T-helper 2 cell treated with Interferon-gamma antibody and Interleukin-4, amounts not matched to agents 5 μg/mL and 100 μg/mL, for 36 hours (primary cell): ENCODE results near the gene FUT3.

Source experiments
- DNase-seq: peaks from one replicate; pipeline ENCODE4 v3.0.0; 2021; ENCODE audit warnings: low spot score
- H3K27ac Mint-ChIP-seq: one replicate; pipeline ENCODE4 v1.8.0; 2021; ENCODE audit warnings: mild to moderate bottlenecking, mixed read lengths
- H3K27me3 Mint-ChIP-seq: one replicate; pipeline ENCODE4 v1.8.0; 2021; ENCODE audit warnings: low read depth, mixed read lengths
- H3K36me3 Mint-ChIP-seq: one replicate; pipeline ENCODE4 v1.8.0; 2021; ENCODE audit warnings: low read depth, mixed read lengths
- H3K4me1 Mint-ChIP-seq: one replicate; pipeline ENCODE4 v1.8.0; 2021; ENCODE audit warnings: low read depth, mixed read lengths
- H3K4me3 Mint-ChIP-seq: one replicate; pipeline ENCODE4 v1.8.0; 2022; ENCODE audit warnings: mild to moderate bottlenecking, moderate library complexity, mixed read lengths
- H3K9me3 Mint-ChIP-seq: one replicate; pipeline ENCODE4 v1.8.0; 2021; ENCODE audit warnings: mixed read lengths

The FUT3 gene

DNA sequence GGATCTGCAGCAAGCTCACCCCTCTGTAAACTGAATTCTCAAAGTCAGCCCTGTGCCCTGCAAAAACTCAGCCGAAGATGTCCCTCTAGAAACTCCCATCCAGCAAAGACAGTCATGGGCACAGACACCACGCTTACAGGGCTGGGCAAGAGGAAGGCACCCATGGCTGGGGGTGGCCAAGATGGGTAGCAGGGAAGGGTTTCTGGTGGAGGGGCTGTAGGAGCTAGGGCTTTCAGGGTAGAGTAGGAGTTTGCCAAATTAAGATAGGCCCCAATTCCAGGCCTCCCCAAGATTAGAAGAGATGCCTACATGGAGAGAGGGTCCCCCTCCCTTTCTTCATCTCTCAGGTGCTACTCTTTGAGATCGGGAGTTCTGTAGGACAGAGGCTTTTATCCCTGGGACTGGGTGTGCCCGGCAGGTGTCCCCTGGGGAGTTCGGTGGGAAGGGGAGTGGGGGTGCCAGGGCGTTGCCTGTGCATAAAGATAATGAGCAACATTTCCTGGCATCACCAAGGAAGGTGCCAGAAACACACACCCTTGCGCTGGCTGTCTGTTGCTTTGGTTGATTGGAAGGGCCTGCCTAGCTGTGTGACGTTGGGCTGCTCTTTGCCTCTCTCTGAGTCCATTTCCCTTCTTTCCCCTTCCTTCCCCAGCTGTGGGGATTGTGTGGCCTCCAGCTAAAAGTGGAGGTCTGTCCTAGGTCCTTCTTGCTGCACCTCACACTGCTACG is 37.0 kb downstream of the FUT3 start:
- no peak overlapping the region for H3K4me3 Mint-ChIP-seq
- no peak for DNase-seq
- no peak overlapping the region for H3K27ac Mint-ChIP-seq
- H3K9me3 Mint-ChIP-seq, result no peaks in the 10 kb centered on the region
- no peaks in the 10 kb centered on the region for H3K4me1 Mint-ChIP-seq
- H3K27me3 Mint-ChIP-seq, result no peaks in the 10 kb centered on the region
- no peaks in the 10 kb centered on the region for H3K36me3 Mint-ChIP-seq

DNA sequence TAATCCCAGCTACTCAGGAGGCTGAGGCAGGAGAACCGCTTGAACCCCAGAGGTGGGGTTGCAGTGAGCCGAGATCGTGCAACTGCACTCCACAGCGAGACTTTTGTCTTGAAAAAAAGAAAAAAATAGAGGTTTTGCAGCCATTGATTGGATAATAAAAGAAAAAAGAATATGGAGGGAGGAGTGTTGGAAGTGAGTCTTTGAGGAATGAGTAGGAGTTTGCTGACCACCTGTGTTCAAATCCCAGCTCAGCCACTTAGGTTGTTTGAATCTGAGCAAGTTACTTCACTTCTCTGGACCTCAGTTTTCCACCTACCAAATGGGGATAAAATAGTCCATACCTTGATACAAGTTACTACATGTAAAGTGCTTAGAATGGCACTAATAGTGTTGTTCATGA is 40.1 kb downstream of the FUT3 start:
- DNase-seq, result no peak
- H3K27me3 Mint-ChIP-seq, result peaks cover 16% of the 10 kb centered on the region

DNA sequence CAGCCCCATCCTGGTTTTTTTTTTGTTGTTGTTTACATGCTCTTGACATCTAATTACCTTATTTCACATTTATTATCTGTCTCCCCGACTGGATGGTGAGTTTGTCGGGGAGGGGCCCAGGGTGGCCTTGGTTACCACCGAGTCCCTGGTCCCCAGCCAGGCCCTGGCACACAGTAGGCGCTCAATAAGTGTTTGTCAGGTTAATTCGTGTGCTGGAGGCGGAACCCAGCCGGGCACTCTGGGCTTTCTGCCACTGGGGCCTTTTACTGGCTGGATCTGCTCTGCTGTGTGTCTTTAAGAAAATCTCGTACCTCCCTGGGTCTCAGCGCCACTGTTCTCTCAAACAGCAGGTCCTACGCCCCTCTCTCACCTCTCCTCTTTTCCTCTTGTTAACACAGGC is 41.8 kb downstream of the FUT3 start:
- peaks cover 1% of the 10 kb centered on the region for H3K4me1 Mint-ChIP-seq
- H3K27me3 Mint-ChIP-seq, result peaks cover 24% of the 10 kb centered on the region
- H3K36me3 Mint-ChIP-seq, result no peaks in the 10 kb centered on the region
- no peak overlapping the region for H3K4me3 Mint-ChIP-seq
- DNase-seq, result no peak
- no peaks in the 10 kb centered on the region for H3K9me3 Mint-ChIP-seq
- H3K27ac Mint-ChIP-seq, result no peak overlapping the region

More for the DNA sequence above, 40.1 kb downstream of the FUT3 start:
- Mint-ChIP-seq H3K4me1 (no peaks in the 10 kb centered on the region), H3K27ac (no peak overlapping the region), H3K4me3 (no peak overlapping the region), H3K9me3 (no peaks in the 10 kb centered on the region), H3K36me3 (no peaks in the 10 kb centered on the region)

DNA sequence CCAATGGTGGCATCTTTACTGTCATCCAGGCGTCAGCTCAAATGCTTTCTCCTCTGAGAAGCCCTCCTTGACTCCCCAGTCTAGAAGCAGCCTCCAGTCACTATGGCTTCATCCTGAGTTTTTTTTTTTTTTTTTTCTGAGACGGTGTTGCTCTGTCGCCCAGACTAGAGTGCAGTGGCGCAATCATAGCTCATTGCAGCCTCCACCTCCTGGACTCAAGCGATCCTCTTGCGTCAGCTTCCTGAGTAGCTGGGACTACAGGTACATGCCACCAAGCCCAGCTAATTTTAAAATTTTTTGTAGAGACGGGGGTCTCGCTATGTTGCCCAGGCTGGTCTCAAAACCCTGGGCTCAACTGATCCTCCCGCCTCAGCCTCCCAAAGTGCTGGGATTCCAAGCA is 42.2 kb downstream of the FUT3 start:
- no peak for DNase-seq
- Mint-ChIP-seq H3K27ac (no peak overlapping the region), H3K27me3 (peaks cover 28% of the 10 kb centered on the region), H3K9me3 (no peaks in the 10 kb centered on the region), H3K4me1 (peaks cover 6% of the 10 kb centered on the region), H3K4me3 (no peak overlapping the region), H3K36me3 (no peaks in the 10 kb centered on the region)

DNA sequence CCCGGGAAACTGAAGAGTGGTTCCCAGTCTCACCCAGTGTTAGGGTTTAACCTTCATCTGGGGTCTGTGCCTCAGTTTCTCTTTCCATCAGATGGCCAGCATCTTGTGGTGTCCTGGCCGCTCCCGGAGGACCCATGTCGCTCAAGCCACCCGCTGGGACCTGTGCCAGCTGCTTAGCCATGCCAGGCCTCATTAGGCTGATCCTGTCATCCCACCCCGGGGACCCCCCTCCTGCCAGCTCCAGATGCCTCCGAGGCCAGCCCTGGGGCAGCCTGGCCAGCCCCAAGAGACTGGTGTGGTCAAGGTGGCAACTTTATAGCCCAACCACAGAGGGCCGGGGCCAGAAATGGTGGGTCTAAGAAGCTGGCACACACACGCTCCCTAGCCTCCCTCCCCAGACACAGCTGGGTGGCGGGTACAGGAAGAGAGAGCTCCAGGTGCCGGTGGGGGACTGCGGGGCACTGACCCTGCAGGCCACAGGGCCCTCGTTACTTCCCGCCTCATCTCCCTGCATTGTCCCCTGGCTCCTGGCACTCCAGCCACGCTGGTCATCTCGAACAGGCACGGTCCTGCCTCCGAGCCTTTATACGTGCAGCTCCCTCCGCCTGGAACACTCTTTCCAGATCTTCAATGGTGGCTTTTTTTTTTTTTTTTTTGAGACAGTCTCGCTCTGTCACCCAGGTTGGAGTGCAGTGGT is 43.0 kb downstream of the FUT3 start:
- Mint-ChIP-seq H3K9me3 (no peaks in the 10 kb centered on the region), H3K27ac (no peak overlapping the region), H3K27me3 (peaks cover 32% of the 10 kb centered on the region), H3K36me3 (no peaks in the 10 kb centered on the region), H3K4me3 (no peak overlapping the region), H3K4me1 (peaks cover 11% of the 10 kb centered on the region)
- DNase-seq, result no peak

DNA sequence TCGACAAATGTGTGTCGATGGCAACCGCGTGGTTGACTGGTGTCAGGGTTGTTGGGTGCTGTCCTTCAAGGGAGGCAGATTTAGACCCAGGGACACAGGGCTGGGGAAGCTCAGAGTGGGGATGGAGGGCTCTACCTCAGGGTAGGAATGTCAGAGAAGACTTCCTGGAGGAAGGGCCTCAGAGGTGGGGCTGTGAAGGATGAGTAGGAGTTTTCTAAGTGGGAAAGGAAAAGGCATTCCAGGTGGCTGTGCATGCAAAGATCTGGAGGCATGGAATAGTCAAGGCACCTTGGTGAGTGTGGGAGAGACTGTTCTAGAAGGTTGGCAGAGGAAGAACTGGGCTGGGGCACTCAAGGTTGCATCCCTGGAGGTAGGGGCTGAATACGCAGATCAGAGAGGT is 44.3 kb downstream of the FUT3 start:
- H3K4me3 Mint-ChIP-seq, result no peak overlapping the region
- H3K9me3 Mint-ChIP-seq, result no peaks in the 10 kb centered on the region
- H3K36me3 Mint-ChIP-seq, result no peaks in the 10 kb centered on the region
- no peak for DNase-seq
- H3K27ac Mint-ChIP-seq, result no peak overlapping the region
- H3K27me3 Mint-ChIP-seq, result peaks cover 35% of the 10 kb centered on the region
- H3K4me1 Mint-ChIP-seq, result peaks cover 18% of the 10 kb centered on the region

DNA sequence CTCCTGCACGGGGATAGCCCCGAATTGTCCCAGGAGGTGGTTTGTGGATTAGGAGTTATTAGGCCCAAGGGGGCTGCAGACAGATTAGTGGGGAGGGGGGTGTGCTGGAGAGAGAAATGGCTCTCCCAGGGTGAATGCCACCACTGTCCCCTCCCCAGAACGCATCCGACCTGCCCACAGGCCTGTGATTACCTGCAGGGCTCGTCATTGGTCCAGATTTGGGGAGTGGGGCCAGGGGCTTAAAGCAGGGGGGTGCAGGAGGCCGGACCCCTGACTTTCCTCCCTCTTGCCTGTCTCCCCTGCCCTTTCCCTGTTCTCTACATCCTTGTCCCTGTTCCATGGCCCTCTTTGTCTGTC is 45.1 kb downstream of the FUT3 start:
- no peak overlapping the region for H3K4me3 Mint-ChIP-seq
- no peak for DNase-seq
- no peaks in the 10 kb centered on the region for H3K36me3 Mint-ChIP-seq
- peaks cover 18% of the 10 kb centered on the region for H3K4me1 Mint-ChIP-seq
- no peak overlapping the region for H3K27ac Mint-ChIP-seq
- H3K9me3 Mint-ChIP-seq, result no peaks in the 10 kb centered on the region
- peaks cover 35% of the 10 kb centered on the region for H3K27me3 Mint-ChIP-seq

DNA sequence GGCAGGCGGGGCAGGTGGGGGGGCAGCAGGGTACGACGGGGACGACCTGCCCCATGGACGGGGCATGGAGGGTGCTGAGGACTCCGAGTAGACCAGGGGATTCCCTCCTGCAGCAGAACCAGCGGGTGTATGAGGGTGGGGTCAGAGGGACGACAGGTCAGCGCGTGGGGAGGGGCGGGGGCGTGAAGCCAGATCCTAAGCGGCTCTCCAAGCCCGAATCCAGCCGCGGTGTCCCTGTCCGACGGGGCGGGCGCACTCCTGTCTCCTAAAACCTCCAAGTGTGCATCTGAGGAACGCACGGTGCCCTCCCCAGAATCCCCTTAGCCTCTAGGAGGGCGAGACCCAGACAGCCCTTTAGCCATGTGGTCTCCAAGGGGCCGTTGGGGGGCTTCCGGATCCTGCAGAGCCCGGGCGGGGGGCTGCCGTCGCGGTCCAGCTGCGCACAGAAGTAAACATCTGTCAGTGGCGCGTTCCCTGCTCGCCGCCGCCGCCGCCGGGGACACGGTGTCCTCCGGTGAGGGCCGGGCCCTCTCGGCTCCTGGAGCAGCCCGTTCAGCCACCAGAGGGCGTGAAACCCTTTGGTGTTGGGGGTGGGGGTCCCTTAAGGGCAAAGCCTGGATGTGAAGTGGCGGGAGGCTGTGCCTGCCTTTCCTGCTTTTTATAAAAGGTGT is 45.7 kb downstream of the FUT3 start:
- H3K36me3 Mint-ChIP-seq, result no peaks in the 10 kb centered on the region
- H3K27ac Mint-ChIP-seq, result no peak overlapping the region
- peak; percentile 40 for DNase-seq
- H3K27me3 Mint-ChIP-seq, result peaks cover 37% of the 10 kb centered on the region
- H3K4me3 Mint-ChIP-seq, result peak overlapping the region; percentile 59
- peaks cover 18% of the 10 kb centered on the region for H3K4me1 Mint-ChIP-seq
- no peaks in the 10 kb centered on the region for H3K9me3 Mint-ChIP-seq

DNA sequence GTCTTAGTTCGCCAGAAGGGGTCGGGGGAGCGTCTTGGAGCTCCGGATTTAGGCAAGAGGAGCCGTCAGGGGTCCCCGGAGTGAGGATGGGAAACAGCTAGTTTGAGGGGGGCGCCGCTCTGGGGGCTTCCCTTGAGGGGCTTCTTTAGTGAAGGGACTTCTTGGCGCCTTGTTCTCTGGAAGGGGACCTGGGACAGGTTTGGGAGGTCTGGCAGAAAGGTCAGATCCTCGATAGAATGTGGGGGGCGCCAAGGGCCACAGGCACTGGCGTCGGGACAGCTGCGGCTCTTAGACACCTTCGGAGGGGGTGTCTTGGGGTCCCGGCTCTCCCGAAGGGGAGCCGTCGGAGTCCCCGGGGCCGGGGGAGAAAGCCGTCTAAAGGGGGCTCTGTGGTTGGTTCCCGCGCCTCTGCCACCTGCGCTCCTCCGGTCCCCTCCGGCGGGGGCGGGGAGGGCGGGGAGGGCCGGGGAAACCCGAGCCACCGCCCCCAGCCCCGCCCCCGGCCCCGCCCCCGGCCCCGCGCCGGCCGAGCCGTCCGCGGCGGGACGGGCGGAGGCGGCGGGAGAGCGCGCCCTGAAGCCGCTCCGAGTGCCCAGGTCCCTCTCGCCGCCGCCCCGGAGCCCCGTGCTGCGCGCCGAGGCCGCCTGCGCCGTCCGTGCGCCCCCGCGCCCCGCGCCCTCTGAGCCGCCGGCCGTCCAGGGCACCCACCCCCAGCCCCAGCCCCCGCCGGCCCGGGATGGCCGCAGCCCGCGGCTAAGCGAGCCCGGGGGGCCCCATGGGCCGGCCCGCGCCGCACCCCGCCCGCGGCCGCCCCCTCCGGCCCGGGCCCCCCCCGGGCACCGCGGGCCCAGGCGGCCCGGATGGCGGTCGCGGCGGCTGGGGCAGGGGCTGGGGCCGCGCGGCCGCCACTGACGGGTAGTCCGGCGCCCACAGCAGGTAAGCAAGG is 46.5 kb downstream of the FUT3 start, which contains the start of gene NRTN:
NRTN (plus strand) TSS at position 552 of the 946 bp plus-strand sequence. CDS start 19,099 bp downstream, outside the sequence.
- DNase-seq, result no peak
- Mint-ChIP-seq H3K27me3 (peaks cover 38% of the 10 kb centered on the region), H3K4me1 (peaks cover 18% of the 10 kb centered on the region), H3K9me3 (no peaks in the 10 kb centered on the region), H3K36me3 (no peaks in the 10 kb centered on the region), H3K27ac (peak within 1 kb of the TSS; percentile 15), H3K4me3 (peak within 1 kb of the TSS; percentile 72)

DNA sequence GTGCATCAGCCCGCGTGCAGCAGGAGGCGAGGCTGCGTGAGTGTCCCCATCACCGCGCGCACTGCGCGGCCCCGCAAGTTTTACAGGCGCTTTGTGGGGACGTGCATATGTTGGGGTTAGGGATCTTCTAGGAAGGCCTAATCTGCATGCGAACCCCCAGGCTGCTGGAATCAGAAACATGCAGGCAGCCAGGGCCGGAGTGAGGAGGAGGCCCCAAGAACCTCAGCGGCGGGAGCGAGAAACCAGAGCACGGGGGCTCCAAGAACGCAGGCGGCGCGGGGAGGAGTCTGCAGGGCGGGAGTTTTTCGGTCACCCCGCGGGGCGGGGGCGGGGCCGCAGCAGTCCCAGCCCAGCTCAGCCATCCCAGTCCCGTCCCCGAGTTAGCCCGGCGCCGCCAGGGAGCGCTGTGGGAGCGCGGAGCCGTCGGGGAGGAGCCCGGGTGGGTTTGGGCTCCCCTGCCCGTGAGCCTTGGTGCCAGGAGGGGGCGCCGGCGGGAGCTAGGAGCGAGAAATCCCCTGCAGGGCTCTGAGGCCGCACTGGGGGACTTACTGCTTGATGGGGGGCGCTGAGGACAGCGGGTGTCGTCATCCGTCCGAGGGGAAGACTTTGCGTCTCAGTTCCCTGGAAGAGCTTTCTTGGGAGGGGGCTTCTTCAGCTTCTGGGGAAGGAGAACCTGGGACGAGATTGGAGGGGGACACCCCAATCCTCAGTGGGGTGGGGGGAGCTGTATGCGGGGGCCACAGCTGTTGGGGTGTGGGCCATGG is 47.3 kb downstream of the FUT3 start:
- H3K9me3 Mint-ChIP-seq, result no peaks in the 10 kb centered on the region
- no peaks in the 10 kb centered on the region for H3K36me3 Mint-ChIP-seq
- H3K27ac Mint-ChIP-seq, result peak overlapping the region; percentile 59
- DNase-seq, result peak; percentile 95
- H3K27me3 Mint-ChIP-seq, result peaks cover 40% of the 10 kb centered on the region
- H3K4me1 Mint-ChIP-seq, result peaks cover 18% of the 10 kb centered on the region
- H3K4me3 Mint-ChIP-seq, result peak overlapping the region; percentile 72

DNA sequence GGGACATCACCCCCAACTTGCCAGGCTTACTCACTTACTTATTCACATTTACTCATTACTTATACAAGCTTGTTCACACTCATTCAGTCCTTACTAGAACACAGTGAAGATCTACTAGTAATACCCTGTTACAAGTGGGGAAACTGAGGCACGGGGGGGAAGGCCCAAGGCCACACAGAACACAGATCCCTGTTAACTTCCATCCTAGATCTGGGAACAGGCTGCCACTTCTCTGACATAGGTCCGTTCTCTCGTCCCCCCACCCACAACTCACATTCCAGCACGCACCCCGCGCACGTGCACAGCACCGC is 47.9 kb downstream of the FUT3 start:
- no peaks in the 10 kb centered on the region for H3K9me3 Mint-ChIP-seq
- DNase-seq, result no peak
- peaks cover 18% of the 10 kb centered on the region for H3K4me1 Mint-ChIP-seq
- peak overlapping the region; percentile 72 for H3K4me3 Mint-ChIP-seq
- H3K27ac Mint-ChIP-seq, result no peak overlapping the region
- H3K27me3 Mint-ChIP-seq, result peaks cover 42% of the 10 kb centered on the region
- no peaks in the 10 kb centered on the region for H3K36me3 Mint-ChIP-seq

DNA sequence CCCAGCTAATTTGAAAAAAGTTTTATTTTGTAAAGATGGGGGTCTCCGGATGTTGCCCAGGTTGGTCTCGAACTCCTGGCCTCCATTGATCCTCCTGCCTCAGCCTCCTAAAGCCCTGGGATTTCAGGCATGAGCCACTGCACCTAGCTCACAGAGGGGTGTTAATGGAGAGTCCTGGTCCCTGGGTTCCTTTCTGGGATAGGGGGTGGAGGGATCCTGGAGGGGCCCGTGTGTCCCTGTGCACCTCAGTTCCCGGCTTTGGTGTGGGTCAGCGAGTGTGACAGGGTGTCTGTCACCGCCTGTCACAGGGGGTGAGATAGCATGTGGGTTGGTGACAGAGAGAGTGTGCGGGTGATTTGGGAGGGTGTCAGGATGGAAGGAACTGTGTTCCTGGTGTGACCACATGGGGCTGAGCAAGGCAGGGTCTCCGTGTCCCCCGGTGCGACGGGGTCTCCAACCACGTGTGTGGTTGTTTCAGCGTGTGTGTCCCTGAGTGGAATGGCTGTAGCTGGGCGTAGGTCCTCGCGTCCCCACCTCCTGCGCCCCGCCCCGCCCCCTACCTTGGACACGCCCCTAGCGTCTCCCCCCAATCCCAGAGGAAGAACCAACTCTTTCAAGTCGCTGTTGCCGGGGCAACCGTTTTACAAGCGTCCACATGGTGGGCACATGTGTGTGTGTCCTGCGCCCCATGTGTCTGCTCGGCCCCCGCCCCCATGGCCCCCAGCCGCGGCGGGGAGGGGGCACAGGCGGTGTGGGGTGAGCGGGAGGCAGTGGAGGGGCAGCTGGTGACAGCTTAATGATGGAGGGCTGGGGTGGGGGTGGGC is 49.2 kb downstream of the FUT3 start:
- peak overlapping the region; percentile 22 for H3K4me3 Mint-ChIP-seq
- DNase-seq, result no peak
- peaks cover 35% of the 10 kb centered on the region for H3K27me3 Mint-ChIP-seq
- no peaks in the 10 kb centered on the region for H3K36me3 Mint-ChIP-seq
- peaks cover 18% of the 10 kb centered on the region for H3K4me1 Mint-ChIP-seq
- no peak overlapping the region for H3K27ac Mint-ChIP-seq
- no peaks in the 10 kb centered on the region for H3K9me3 Mint-ChIP-seq
